K562 (cell line): Measurements from ENCODE around the gene ATXN7L2. TPM values are rescaled to one million over a fixed set of nuclear protein-coding genes. Genes with fewer than 3 reads are reported as not detected.

Experiments
- ATAC-seq: fragments of 200-7000 bp; cut with Tn5 transposase; 3 replicates; pipeline ENCODE4 v1.9.1; 2020; ENCODE audit warnings: moderate library complexity
- BruUV-seq: library from RNA; stranded (reverse); fragments of 400-500 nt; replicated peaks from 2 replicates; lab custom pipeline; 2021; lab: Mats Ljungman, UMichigan
- CTCF ChIA-PET: fragments of 300-600 bp; formaldehyde crosslinking; extraction: SDS; loops from one replicate; lab custom pipeline; 2021; ENCODE audit warnings: low intra/inter-chr PET ratio; lab: Yijun Ruan, JAX
- POLR2A ChIA-PET: fragments of 300-600, 350-650 bp; sonication (Branson Sonifier 250); formaldehyde crosslinking; extraction: SDS; loops from one replicate; lab custom pipeline; 2021; ENCODE audit warnings: antibody characterized with exemption, inconsistent platforms; lab: Yijun Ruan, JAX
- DNase-seq, 4 experiments: peaks; one replicate each; pipeline versions ENCODE4 v3.0.0 to v3.0.0-alpha.2; 2011 to 2018; ENCODE audit warnings: low spot score in 3 of 4, mixed read lengths in 3 of 4; ENCODE audit errors: extremely low read depth in 1 of 4
- FAIRE-seq: peaks from 2 replicates; lab custom pipeline; 2011; peaks lifted over from hg19 to GRCh38; lab: Jason Lieb, UNC
- H2AFZ ChIP-seq: 2 replicates; pipeline ENCODE4 v1.6.0; 2011; ENCODE audit warnings: low read depth, low read length, control low read depth, inconsistent platforms
- H3K27ac ChIP-seq: fragments of 200-600 bp; 3 replicates; pipeline ENCODE4 v1.8.0; 2011; ENCODE audit warnings: low read depth, mild to moderate bottlenecking, control low read depth, inconsistent platforms, low read length, moderate library complexity, mixed read lengths; ENCODE audit errors: extremely low read depth
- H3K27me3 ChIP-seq, 2 experiments: fragments of 300-600 bp in 1 of 2; 2 replicates in 1 of 2; 3 replicates in 1 of 2; pipeline versions ENCODE4 v1.6.0 to v1.8.0; 2011; ENCODE audit warnings: inconsistent platforms in 2 of 2, low read length in 2 of 2, mild to moderate bottlenecking in 1 of 2, mixed read lengths in 1 of 2, moderate library complexity in 1 of 2; ENCODE audit not compliant: control insufficient read depth in 2 of 2, insufficient read depth in 2 of 2
- H3K36me3 ChIP-seq: fragments of 300-600 bp; 3 replicates; pipeline ENCODE4 v1.8.0; 2011; ENCODE audit warnings: mild to moderate bottlenecking, low read length, inconsistent platforms; ENCODE audit not compliant: control insufficient read depth, insufficient read depth
- H3K4me1 ChIP-seq, 2 experiments: fragments of 200-600 bp in 1 of 2; replicated peaks in 1 of 2; 2 replicates in 1 of 2; 3 replicates in 1 of 2; pipeline versions ENCODE4 v1.5.1 to v1.8.0; 2011; ENCODE audit warnings: inconsistent platforms in 2 of 2, low read length in 2 of 2, mild to moderate bottlenecking in 1 of 2, mixed read lengths in 1 of 2, moderate library complexity in 1 of 2; ENCODE audit not compliant: control insufficient read depth in 2 of 2, insufficient read depth in 2 of 2
- H3K4me2 ChIP-seq: 2 replicates; pipeline ENCODE4 v1.6.1; 2011; ENCODE audit warnings: low read length, control low read depth, inconsistent platforms, mixed read lengths; ENCODE audit not compliant: insufficient read depth
- H3K4me3 ChIP-seq: fragments of 200-600 bp; sonication (generic), shearing (Covaris generic); 2 replicates; pipeline ENCODE4 v1.5.1; 2016; ENCODE audit warnings: control low read depth, inconsistent platforms
- H3K79me2 ChIP-seq: fragments of 200-600 bp; 3 replicates; pipeline ENCODE4 v1.8.0; 2011; ENCODE audit warnings: low read length, inconsistent platforms; ENCODE audit not compliant: control insufficient read depth, insufficient read depth
- H3K9ac ChIP-seq, 2 experiments: 2 replicates each; pipeline versions ENCODE4 v1.6.0 to v1.6.1; 2011; ENCODE audit warnings: low read depth in 2 of 2, low read length in 2 of 2, control low read depth in 1 of 2, inconsistent platforms in 1 of 2, mild to moderate bottlenecking in 1 of 2, mixed read lengths in 1 of 2; ENCODE audit not compliant: insufficient read depth in 1 of 2
- H3K9me1 ChIP-seq: one replicate; pipeline ENCODE4 v1.6.0; 2011; ENCODE audit warnings: inconsistent platforms, mild to moderate bottlenecking, low read length, moderate library complexity; ENCODE audit not compliant: control insufficient read depth, insufficient read depth
- H3K9me3 ChIP-seq: replicated peaks from 2 replicates; pipeline ENCODE4 v1.5.1; 2011; ENCODE audit warnings: low read depth, low read length, inconsistent platforms; ENCODE audit not compliant: control insufficient read depth, insufficient read depth
- H4K20me1 ChIP-seq: replicated peaks from 2 replicates; pipeline ENCODE4 v1.6.1; 2011; ENCODE audit warnings: low read length, inconsistent platforms, mixed read lengths; ENCODE audit not compliant: control insufficient read depth, insufficient read depth
- E2F5 ChIP-seq: sonication (generic); formaldehyde crosslinking; IDR thresholded peaks from 2 replicates; pipeline ENCODE4 v1.8.0; 2022; ENCODE audit warnings: mild to moderate bottlenecking, missing genetic modification reagents
- NFE2L1 ChIP-seq: fragments of 450-650 bp; IDR thresholded peaks from 2 replicates; pipeline ENCODE4 v1.6.1; 2016; ENCODE audit warnings: missing genetic modification characterization, low read depth, mild to moderate bottlenecking, missing compliant biosample characterization, moderate library complexity, borderline replicate concordance
- SRSF9 ChIP-seq: fragments of 200-400 bp; formaldehyde crosslinking; IDR thresholded peaks from 2 replicates; pipeline ENCODE4 v1.6.1; 2017; ENCODE audit warnings: low read depth, low read length, borderline replicate concordance
- WGBS: fragments of 100-300 bp; shearing (Covaris generic); methylation state at CpG from one replicate; pipeline ENCODE4 v1.1.6; 2016; ENCODE audit warnings: low coverage, mixed read lengths; ENCODE audit not compliant: insufficient coverage; ENCODE audit errors: missing lambda C conversion rate; 5-methylcytosine and 5-hydroxymethylcytosine counted together
- in situ Hi-C: fragments of 300-500 bp; cut with MboI; formaldehyde crosslinking; loops from 4 replicates; pipeline ENCODE4 v1.15.0; 2018; ENCODE audit warnings: inconsistent platforms, mixed read lengths
- intact Hi-C: fragments of 100-400 bp; cut with micrococcal nuclease; formaldehyde crosslinking; loops from 2 replicates; pipeline ENCODE4 v1.14.2; 2022
- polyA plus RNA-seq, 8 experiments: library from polyadenylated mRNA; depleted of rRNA in 4 of 8; stranded (reverse) in 5 of 8; unstranded in 3 of 8; fragments of >200 nt; fragmentation: Nextera tagmentation in 2 of 8; fragmentation: Illumina TruSeq in 1 of 8; extraction: Ambion mirVana in 2 of 8; extraction: Trizol in 1 of 8; gene quantifications; 2 replicates each; pipeline versions ENCODE4 v1.2.1 to v1.2.3, GENCODE V29; 2011 to 2014; ENCODE audit warnings: inconsistent platforms in 1 of 8, missing spikeins in 1 of 8
- total RNA-seq, 7 experiments: library from RNA; depleted of rRNA in 6 of 7; stranded (reverse); fragments of >200 nt in 6 of 7; fragmentation: Illumina TruSeq in 2 of 7; extraction: Trizol in 2 of 7; gene quantifications; 2 replicates each; pipeline versions ENCODE4 v1.2.1 to v1.2.3, GENCODE V29; 2011 to 2021; ENCODE audit warnings: low replicate concordance in 1 of 7

ATXN7L2 gene
- total and polyA plus RNA-seq, 9 of the 15 experiments (the other 6 are each of a cell fraction or from before 2014, with no cell fraction given) = 0.21 to 10.4 (median 5.8) TPM

- H4K20me1 ChIP-seq = no peaks in the 10 kb centered on the region
- H3K9me1 ChIP-seq = no peaks in the 10 kb centered on the region
- intact Hi-C loops = no loop called here
- no peak for DNase-seq
- no peak overlapping the region for H3K9ac ChIP-seq
- H3K27me3 ChIP-seq = peaks cover 22 to 23% of the 10 kb centered on the region in 2 experiments
- no peaks in the 10 kb centered on the region; a peak in 1 of 5 replicates for H3K4me1 ChIP-seq
- no peaks in the 10 kb centered on the region for H3K36me3 ChIP-seq
- in situ Hi-C loops = no loop called here
- H3K9me3 ChIP-seq = no peaks in the 10 kb centered on the region
- ATAC-seq = no peak
- ChIA-PET POLR2A (interaction anchor here (0.6 to 1.6 kb wide), 2 partner anchors 12 to 105 kb away, joined by 3 to 4 read pairs; no protein-coding TSS in a partner anchor), CTCF (no interaction called here)
- H2AFZ ChIP-seq = no peak overlapping the region
- no TSS peak for BruUV-seq
- no peak overlapping the region for H3K4me3 ChIP-seq
- WGBS = 16% methylated on average over 5 of the region's 5 CpGs
- no peak for TF ChIP-seq SRSF9
- no peak for TF ChIP-seq NFE2L1 (tag)
- no peak for TF ChIP-seq E2F5 (CRISPR knock-in tag)
- TF ChIP-seq, all 486 proteins: peak for 0
- H3K79me2 ChIP-seq = no peaks in the 10 kb centered on the region
- H3K27ac ChIP-seq = no peak overlapping the region
- FAIRE-seq = no peak
- H3K4me2 ChIP-seq = no peak overlapping the region
These were observed 33.6 kb downstream of the ATXN7L2 start for GRCh38 chr1:109517337-109517736.
